WTC11 (cell line): ENCODE data around the gene GPR152. TPM values are rescaled to one million over a fixed set of nuclear protein-coding genes. Genes with fewer than 3 reads are reported as not detected.

Experiments used
- ATAC-seq: fragments of 200-7000 bp; cut with Tn5 transposase; 2 replicates; pipeline ENCODE4 v1.10.0; 2021; ENCODE audit warnings: mild to moderate bottlenecking, moderate library complexity
- CTCF ChIA-PET: fragments of 300-600 bp; sonication (Branson Sonifier 250); formaldehyde crosslinking; loops from one replicate; lab custom pipeline; 2021; ENCODE audit warnings: antibody characterized with exemption; lab: Charles Lee
- POLR2A ChIA-PET: fragments of 350-600 bp; sonication (Branson Sonifier 250); formaldehyde crosslinking; loops from one replicate; lab custom pipeline; 2021; ENCODE audit warnings: antibody characterized with exemption; lab: Charles Lee
- DNase-seq: peaks from one replicate; pipeline ENCODE4 v3.0.0; 2021; ENCODE audit warnings: low spot score
- H3K27ac Mint-ChIP-seq: 2 replicates; pipeline ENCODE4 v1.8.0; 2021; ENCODE audit warnings: mixed read lengths
- H3K27me3 Mint-ChIP-seq: 2 replicates; pipeline ENCODE4 v1.8.0; 2021; ENCODE audit warnings: low read depth, mild to moderate bottlenecking, moderate library complexity, mixed read lengths
- H3K36me3 Mint-ChIP-seq: 2 replicates; pipeline ENCODE4 v1.8.0; 2021; ENCODE audit warnings: mixed read lengths
- H3K4me1 Mint-ChIP-seq: 2 replicates; pipeline ENCODE4 v1.8.0; 2022; ENCODE audit warnings: mixed read lengths
- H3K4me3 Mint-ChIP-seq: 2 replicates; pipeline ENCODE4 v1.8.0; 2021; ENCODE audit warnings: mild to moderate bottlenecking, moderate library complexity, mixed read lengths
- H3K9me3 Mint-ChIP-seq: 2 replicates; pipeline ENCODE4 v1.8.0; 2021; ENCODE audit warnings: mixed read lengths
- EMX1 ChIP-seq: fragments of 250-450 bp; sonication (Bioruptor Pico); IDR thresholded peaks from 2 replicates; pipeline ENCODE4 v1.8.0; 2021; ENCODE audit warnings: mild to moderate bottlenecking
- FOXJ3 ChIP-seq: sonication (generic); formaldehyde crosslinking; IDR thresholded peaks from 2 replicates; pipeline ENCODE4 v1.9.0; 2021; ENCODE audit warnings: missing genetic modification reagents, mild to moderate bottlenecking, borderline replicate concordance
- FOXP1 ChIP-seq: sonication (generic); formaldehyde crosslinking; IDR thresholded peaks from 2 replicates; pipeline ENCODE4 v1.8.0; 2022; ENCODE audit warnings: missing genetic modification reagents, mild to moderate bottlenecking, moderate library complexity, borderline replicate concordance
- IRF2 ChIP-seq: sonication (generic); formaldehyde crosslinking; IDR thresholded peaks from 2 replicates; pipeline ENCODE4 v1.8.0; 2022; ENCODE audit warnings: low read depth, missing genetic modification reagents, borderline replicate concordance
- MAX ChIP-seq: sonication (generic); formaldehyde crosslinking; IDR thresholded peaks from 2 replicates; pipeline ENCODE4 v1.8.0; 2022; ENCODE audit warnings: mild to moderate bottlenecking, missing genetic modification reagents
- MLX ChIP-seq: sonication (generic); formaldehyde crosslinking; IDR thresholded peaks from 2 replicates; pipeline ENCODE4 v1.8.1; 2023; ENCODE audit warnings: mild to moderate bottlenecking, missing genetic modification reagents, moderate library complexity
- NR1H2 ChIP-seq: sonication (generic); formaldehyde crosslinking; IDR thresholded peaks from 2 replicates; pipeline ENCODE4 v1.9.0; 2021; ENCODE audit warnings: mild to moderate bottlenecking, moderate library complexity, missing genetic modification reagents
- RELA ChIP-seq: sonication (generic); formaldehyde crosslinking; IDR thresholded peaks from 2 replicates; pipeline ENCODE4 v1.8.1; 2022; ENCODE audit warnings: missing genetic modification reagents, mild to moderate bottlenecking, borderline replicate concordance
- TCF7 ChIP-seq: sonication (generic); formaldehyde crosslinking; IDR thresholded peaks from 2 replicates; pipeline ENCODE4 v1.8.0; 2022; ENCODE audit warnings: mild to moderate bottlenecking, low read depth, missing genetic modification reagents, moderate library complexity
- TEAD1 ChIP-seq: sonication (generic); formaldehyde crosslinking; IDR thresholded peaks from 2 replicates; pipeline ENCODE4 v1.8.0; 2022; ENCODE audit warnings: mild to moderate bottlenecking, missing genetic modification reagents
- ZNF317 ChIP-seq: sonication (generic); formaldehyde crosslinking; IDR thresholded peaks from 2 replicates; pipeline ENCODE4 v1.8.1; 2023; ENCODE audit warnings: low read depth, mild to moderate bottlenecking, moderate library complexity, missing genetic modification reagents, borderline replicate concordance
- ZSCAN18 ChIP-seq: fragments of 250-450 bp; sonication (Bioruptor Pico); IDR thresholded peaks from 2 replicates; pipeline ENCODE4 v2.1.2; 2022; ENCODE audit warnings: mild to moderate bottlenecking, moderate library complexity
- total RNA-seq: library from RNA; stranded (reverse); gene quantifications from 3 replicates; pipeline ENCODE4 v1.2.3, GENCODE V29; 2021
- TF ChIP-seq, protein P1 (sequence below): sonication (generic); formaldehyde crosslinking; IDR thresholded peaks from 2 replicates; pipeline ENCODE4 v1.8.0; 2023; ENCODE audit warnings: missing genetic modification reagents
- TF ChIP-seq, protein P2 (sequence below): fragments of 250-450 bp; sonication (Bioruptor Pico); IDR thresholded peaks from 2 replicates; pipeline ENCODE4 v1.9.0; 2021; ENCODE audit warnings: moderate library complexity, mild to moderate bottlenecking, inconsistent platforms, borderline replicate concordance
- TF ChIP-seq, protein P3 (sequence below): fragments of 250-450 bp; sonication (Bioruptor Pico); IDR thresholded peaks from 2 replicates; pipeline ENCODE4 v1.9.0; 2021; ENCODE audit warnings: mild to moderate bottlenecking
- TF ChIP-seq, protein P4 (sequence below): fragments of 250-450 bp; sonication (Bioruptor Pico); IDR thresholded peaks from 2 replicates; pipeline ENCODE4 v1.8.0; 2021; ENCODE audit warnings: mild to moderate bottlenecking
- TF ChIP-seq, protein P5 (sequence below): fragments of 200-600 bp; IDR thresholded peaks from 2 replicates; pipeline ENCODE4 v1.8.0; 2022; ENCODE audit warnings: antibody characterized with exemption

Gene GPR152
- total RNA-seq, 1 experiment from 2014 or later: not detected

DNA sequence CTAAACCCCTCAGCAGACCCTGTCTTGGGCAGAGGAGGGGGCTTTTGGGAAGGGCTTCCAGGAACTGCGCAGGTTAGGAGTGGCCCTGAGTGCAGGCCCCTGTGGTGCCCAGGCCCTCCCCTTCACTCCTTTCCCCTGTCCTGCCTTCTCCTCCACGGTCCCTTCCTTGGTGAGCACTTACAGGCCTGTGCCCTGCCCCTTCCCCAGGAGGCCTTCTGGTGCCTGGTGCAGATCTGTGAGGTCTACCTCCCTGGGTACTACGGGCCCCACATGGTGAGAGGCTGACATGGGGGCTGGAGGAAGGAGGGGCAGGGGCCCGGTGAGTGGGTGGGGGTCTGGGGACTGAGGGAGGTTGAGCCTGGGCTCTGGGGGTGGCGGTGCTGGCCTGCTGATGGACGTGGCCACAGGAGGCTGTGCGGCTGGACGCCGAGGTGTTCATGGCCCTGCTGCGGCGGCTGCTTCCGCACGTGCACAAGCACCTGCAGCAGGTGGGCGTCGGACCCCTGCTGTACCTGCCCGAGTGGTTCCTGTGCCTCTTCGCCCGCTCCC lies 46.0 kb downstream of the GPR152 start:
- ATAC-seq: no peak
- H3K9me3 Mint-ChIP-seq: no peaks in the 10 kb centered on the region
- no peaks in the 10 kb centered on the region for H3K36me3 Mint-ChIP-seq
- H3K4me3 Mint-ChIP-seq: no peak overlapping the region
- TF ChIP-seq RELA (CRISPR knock-in tag): 0 out of 2 replicates have a peak, but pooled peaks have one; percentile 29
- no peak for TF ChIP-seq NR1H2 (CRISPR knock-in tag)
- TF ChIP-seq FOXJ3 (CRISPR knock-in tag): no peak
- no peak for TF ChIP-seq TCF7 (CRISPR knock-in tag)
- TF ChIP-seq, protein P1, sequence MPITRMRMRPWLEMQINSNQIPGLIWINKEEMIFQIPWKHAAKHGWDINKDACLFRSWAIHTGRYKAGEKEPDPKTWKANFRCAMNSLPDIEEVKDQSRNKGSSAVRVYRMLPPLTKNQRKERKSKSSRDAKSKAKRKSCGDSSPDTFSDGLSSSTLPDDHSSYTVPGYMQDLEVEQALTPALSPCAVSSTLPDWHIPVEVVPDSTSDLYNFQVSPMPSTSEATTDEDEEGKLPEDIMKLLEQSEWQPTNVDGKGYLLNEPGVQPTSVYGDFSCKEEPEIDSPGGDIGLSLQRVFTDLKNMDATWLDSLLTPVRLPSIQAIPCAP: no peak
- no peak for TF ChIP-seq MAX (CRISPR knock-in tag)
- TF ChIP-seq, protein P2, sequence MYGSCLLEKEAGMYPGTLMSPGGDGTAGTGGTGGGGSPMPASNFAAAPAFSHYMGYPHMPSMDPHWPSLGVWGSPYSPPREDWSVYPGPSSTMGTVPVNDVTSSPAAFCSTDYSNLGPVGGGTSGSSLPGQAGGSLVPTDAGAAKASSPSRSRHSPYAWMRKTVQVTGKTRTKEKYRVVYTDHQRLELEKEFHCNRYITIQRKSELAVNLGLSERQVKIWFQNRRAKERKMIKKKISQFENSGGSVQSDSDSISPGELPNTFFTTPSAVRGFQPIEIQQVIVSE (CRISPR knock-in tag): no peak
- TF ChIP-seq IRF2: no peak
- no peak for TF ChIP-seq EMX1 (CRISPR knock-in tag)
- TF ChIP-seq, all 79 proteins: peak for 1
- Mint-ChIP-seq H3K27me3 (peaks cover 8% of the 10 kb centered on the region; the same call in 1 of the 2 replicates), H3K27ac (no peak overlapping the region), H3K4me1 (peaks cover 20% of the 10 kb centered on the region)
- ChIA-PET POLR2A (interaction anchor here (1.3 to 1.5 kb wide), 2 partner anchors 10 to 14 kb away, joined by 3 to 7 read pairs; no protein-coding TSS in a partner anchor), CTCF (interaction anchor here (0.9 to 1.4 kb wide), 4 partner anchors 12 to 64 kb away, joined by 3 to 7 read pairs (median 3); no protein-coding TSS in a partner anchor)
- DNase-seq: no peak

DNA sequence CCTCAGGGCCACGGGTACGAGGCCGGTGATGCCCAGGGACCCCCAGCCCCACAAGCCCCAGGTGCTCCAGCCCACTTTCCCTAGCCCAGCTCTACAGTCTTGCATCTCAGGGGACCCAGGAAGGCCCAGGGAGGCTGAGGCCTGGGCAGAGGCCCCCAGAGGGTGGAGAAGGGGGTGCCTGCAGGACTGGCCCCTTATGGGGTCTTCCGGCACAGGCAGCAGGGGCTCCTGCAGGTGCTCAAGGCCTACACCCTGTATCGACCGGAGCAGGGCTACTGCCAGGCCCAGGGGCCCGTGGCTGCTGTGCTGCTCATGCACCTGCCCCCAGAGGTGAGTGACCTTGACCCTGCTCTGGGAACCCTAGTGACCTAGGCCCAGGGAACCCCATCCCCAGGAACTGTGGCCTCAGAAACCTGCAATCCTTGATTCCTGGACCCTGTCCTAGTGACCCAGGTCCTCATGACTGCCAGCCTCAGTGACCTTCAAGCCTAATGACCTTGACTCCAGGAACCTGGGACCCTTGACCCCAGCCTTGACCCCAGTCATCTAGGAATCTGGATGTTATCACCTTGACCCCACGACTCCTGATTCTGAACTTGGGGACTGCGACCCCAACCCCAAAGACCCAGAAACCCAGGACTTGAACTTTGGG lies 46.7 kb downstream of the GPR152 start:
- POLR2A ChIA-PET: no interaction called here
- CTCF ChIA-PET: no interaction called here

More for the DNA sequence above, 46.7 kb downstream of the GPR152 start:
- Mint-ChIP-seq H3K9me3 (no peaks in the 10 kb centered on the region), H3K27me3 (peaks cover 8% of the 10 kb centered on the region; the same call in 1 of the 2 replicates), H3K36me3 (no peaks in the 10 kb centered on the region), H3K4me1 (peaks cover 20% of the 10 kb centered on the region), H3K27ac (no peak overlapping the region)
- TF ChIP-seq MLX (CRISPR knock-in tag): no peak
- TF ChIP-seq, protein P3, sequence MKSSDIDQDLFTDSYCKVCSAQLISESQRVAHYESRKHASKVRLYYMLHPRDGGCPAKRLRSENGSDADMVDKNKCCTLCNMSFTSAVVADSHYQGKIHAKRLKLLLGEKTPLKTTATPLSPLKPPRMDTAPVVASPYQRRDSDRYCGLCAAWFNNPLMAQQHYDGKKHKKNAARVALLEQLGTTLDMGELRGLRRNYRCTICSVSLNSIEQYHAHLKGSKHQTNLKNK (CRISPR knock-in tag): no peak
- TF ChIP-seq, protein P4, sequence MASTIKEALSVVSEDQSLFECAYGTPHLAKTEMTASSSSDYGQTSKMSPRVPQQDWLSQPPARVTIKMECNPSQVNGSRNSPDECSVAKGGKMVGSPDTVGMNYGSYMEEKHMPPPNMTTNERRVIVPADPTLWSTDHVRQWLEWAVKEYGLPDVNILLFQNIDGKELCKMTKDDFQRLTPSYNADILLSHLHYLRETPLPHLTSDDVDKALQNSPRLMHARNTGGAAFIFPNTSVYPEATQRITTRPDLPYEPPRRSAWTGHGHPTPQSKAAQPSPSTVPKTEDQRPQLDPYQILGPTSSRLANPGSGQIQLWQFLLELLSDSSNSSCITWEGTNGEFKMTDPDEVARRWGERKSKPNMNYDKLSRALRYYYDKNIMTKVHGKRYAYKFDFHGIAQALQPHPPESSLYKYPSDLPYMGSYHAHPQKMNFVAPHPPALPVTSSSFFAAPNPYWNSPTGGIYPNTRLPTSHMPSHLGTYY (CRISPR knock-in tag): no peak
- no peak for TF ChIP-seq FOXP1
- TF ChIP-seq, protein P5, sequence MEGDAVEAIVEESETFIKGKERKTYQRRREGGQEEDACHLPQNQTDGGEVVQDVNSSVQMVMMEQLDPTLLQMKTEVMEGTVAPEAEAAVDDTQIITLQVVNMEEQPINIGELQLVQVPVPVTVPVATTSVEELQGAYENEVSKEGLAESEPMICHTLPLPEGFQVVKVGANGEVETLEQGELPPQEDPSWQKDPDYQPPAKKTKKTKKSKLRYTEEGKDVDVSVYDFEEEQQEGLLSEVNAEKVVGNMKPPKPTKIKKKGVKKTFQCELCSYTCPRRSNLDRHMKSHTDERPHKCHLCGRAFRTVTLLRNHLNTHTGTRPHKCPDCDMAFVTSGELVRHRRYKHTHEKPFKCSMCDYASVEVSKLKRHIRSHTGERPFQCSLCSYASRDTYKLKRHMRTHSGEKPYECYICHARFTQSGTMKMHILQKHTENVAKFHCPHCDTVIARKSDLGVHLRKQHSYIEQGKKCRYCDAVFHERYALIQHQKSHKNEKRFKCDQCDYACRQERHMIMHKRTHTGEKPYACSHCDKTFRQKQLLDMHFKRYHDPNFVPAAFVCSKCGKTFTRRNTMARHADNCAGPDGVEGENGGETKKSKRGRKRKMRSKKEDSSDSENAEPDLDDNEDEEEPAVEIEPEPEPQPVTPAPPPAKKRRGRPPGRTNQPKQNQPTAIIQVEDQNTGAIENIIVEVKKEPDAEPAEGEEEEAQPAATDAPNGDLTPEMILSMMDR: no peak
- no peak for TF ChIP-seq TEAD1 (CRISPR knock-in tag)
- TF ChIP-seq ZSCAN18 (CRISPR knock-in tag): no peak
- TF ChIP-seq ZNF317 (CRISPR knock-in tag): no peak
- TF ChIP-seq, all 79 proteins: peak for 0
- DNase-seq: no peak
- ATAC-seq: no peak
- no peak overlapping the region for H3K4me3 Mint-ChIP-seq
